Large intestine (tissue), 3 donors: Measurements from ENCODE around the gene SRGAP2C. TPM values are rescaled to one million over a fixed set of nuclear protein-coding genes. Genes with fewer than 3 reads are reported as not detected.
"Not testable (repeated sequence)": the region's sequence is repeated elsewhere in the genome, so short reads cannot be mapped to it uniquely, and the experiment has no call there.

Experiments
- DNase-seq, 2 donors: peaks; one replicate each; pipeline versions ENCODE4 v3.0.0 to v3.0.0-alpha.2; 2013
- H3K27ac ChIP-seq: one replicate; pipeline ENCODE4 v1.5.1; 2013; ENCODE audit warnings: low read length
- H3K27me3 ChIP-seq: 2 replicates; pipeline ENCODE4 v1.6.1; 2013; ENCODE audit warnings: low read length; ENCODE audit not compliant: control insufficient read depth, insufficient read depth
- H3K36me3 ChIP-seq: 2 replicates; pipeline ENCODE4 v1.6.1; 2013; ENCODE audit warnings: low read length; ENCODE audit not compliant: control insufficient read depth, insufficient read depth
- H3K4me1 ChIP-seq: one replicate; pipeline ENCODE4 v1.6.1; 2013; ENCODE audit warnings: low read length; ENCODE audit not compliant: control insufficient read depth, insufficient read depth
- H3K4me3 ChIP-seq: one replicate; pipeline ENCODE4 v1.5.1; 2013; ENCODE audit warnings: low read length
- H3K9me3 ChIP-seq: one replicate; pipeline ENCODE4 v1.6.1; 2013; ENCODE audit warnings: mild to moderate bottlenecking, low read depth, low read length, moderate library complexity; ENCODE audit not compliant: control insufficient read depth
- WGBS: methylation state at CpG from one replicate; pipeline ENCODE4 v1.1.5; 2013; ENCODE audit warnings: low lambda C conversion rate; ENCODE audit not compliant: insufficient coverage; 5-methylcytosine and 5-hydroxymethylcytosine counted together
- polyA plus RNA-seq: library from polyadenylated mRNA; unstranded; fragments of 120-200 nt; gene quantifications from one replicate; pipeline ENCODE4 v1.2.1, GENCODE V29; 2013

SRGAP2C gene
- polyA plus RNA-seq, 1 donor, result 6.6 TPM

GRCh38 chr1:121208375-121208774, 23.6 kb downstream of the SRGAP2C start:
- H3K27me3 ChIP-seq, H3K4me1 ChIP-seq, H3K4me3 ChIP-seq, DNase-seq, H3K9me3 ChIP-seq, H3K27ac ChIP-seq, H3K36me3 ChIP-seq: not testable (repeated sequence)
- no CpG with 5 or more reads among the region's 6 CpGs for WGBS

GRCh38 chr1:121210778-121211177, 26.0 kb downstream of the SRGAP2C start:
- not testable (repeated sequence) for H3K4me1 ChIP-seq, H3K27ac ChIP-seq, H3K9me3 ChIP-seq, H3K36me3 ChIP-seq, H3K4me3 ChIP-seq, H3K27me3 ChIP-seq, DNase-seq
- no CpG with 5 or more reads among the region's 2 CpGs for WGBS

GRCh38 chr1:121213491-121213890, 28.7 kb downstream of the SRGAP2C start:
- H3K9me3 ChIP-seq, H3K27ac ChIP-seq, H3K27me3 ChIP-seq, H3K4me1 ChIP-seq, H3K4me3 ChIP-seq, H3K36me3 ChIP-seq: not testable (repeated sequence)
- DNase-seq, result peak in 1 of 2 donors; percentile 2
- whole genome bisulfite sequencing, result no CpG with 5 or more reads among the region's 9 CpGs

GRCh38 chr1:121214544-121215156, 29.9 kb downstream of the SRGAP2C start:
- not testable (repeated sequence) for H3K27ac ChIP-seq, DNase-seq, H3K36me3 ChIP-seq, H3K27me3 ChIP-seq, H3K4me3 ChIP-seq, H3K9me3 ChIP-seq, H3K4me1 ChIP-seq
- WGBS, result no CpG with 5 or more reads among the region's 5 CpGs

- not testable (repeated sequence) for DNase-seq, H3K27ac ChIP-seq, H3K4me1 ChIP-seq, H3K4me3 ChIP-seq, H3K27me3 ChIP-seq, H3K36me3 ChIP-seq, H3K9me3 ChIP-seq
- no CpG with 5 or more reads among the region's 1 CpG for WGBS
Observed at GRCh38 chr1:121215699-121216417, 31.1 kb downstream of the SRGAP2C start.

GRCh38 chr1:121216676-121217075, 31.9 kb downstream of the SRGAP2C start:
- not testable (repeated sequence) for DNase-seq, H3K4me1 ChIP-seq, H3K27ac ChIP-seq, H3K36me3 ChIP-seq, H3K4me3 ChIP-seq, H3K9me3 ChIP-seq, H3K27me3 ChIP-seq
- WGBS, result no CpG with 5 or more reads among the region's 1 CpG

GRCh38 chr1:121221770-121222169, 37.0 kb downstream of the SRGAP2C start:
- not testable (repeated sequence) for H3K9me3 ChIP-seq, DNase-seq, H3K27me3 ChIP-seq, H3K4me1 ChIP-seq, H3K36me3 ChIP-seq, H3K4me3 ChIP-seq, H3K27ac ChIP-seq
- no CpG with 5 or more reads among the region's 1 CpG for WGBS

- H3K27ac ChIP-seq, H3K36me3 ChIP-seq, DNase-seq, H3K27me3 ChIP-seq, H3K4me1 ChIP-seq, H3K4me3 ChIP-seq, H3K9me3 ChIP-seq: not testable (repeated sequence)
- WGBS, result 30% methylated on average over 2 of the region's 4 CpGs
Observed at GRCh38 chr1:121224714-121225113, 39.9 kb downstream of the SRGAP2C start.

GRCh38 chr1:121226295-121226904, 41.6 kb downstream of the SRGAP2C start:
- not testable (repeated sequence) for H3K4me3 ChIP-seq
- WGBS, result no CpG with 5 or more reads among the region's 4 CpGs

GRCh38 chr1:121226925-121227324, 42.1 kb downstream of the SRGAP2C start:
- H3K36me3 ChIP-seq, result not testable (repeated sequence)
- WGBS, result no CpG with 5 or more reads among the region's 2 CpGs

More at GRCh38 chr1:121226295-121226904, 41.6 kb downstream of the SRGAP2C start:
- DNase-seq, H3K27me3 ChIP-seq, H3K4me1 ChIP-seq, H3K27ac ChIP-seq, H3K36me3 ChIP-seq, H3K9me3 ChIP-seq: not testable (repeated sequence)

More at GRCh38 chr1:121226925-121227324, 42.1 kb downstream of the SRGAP2C start:
- not testable (repeated sequence) for H3K27me3 ChIP-seq, H3K4me3 ChIP-seq, H3K4me1 ChIP-seq, H3K27ac ChIP-seq, H3K9me3 ChIP-seq, DNase-seq
